ENCODE data around the gene FAM9A.

Gene FAM9A

GRCh38 chrX:8801041-8801599 lies at the start of gene FAM9A:
TSS of gene FAM9A (minus strand) at chrX:8801383. CDS start at chrX:8800171, 1,212 bp downstream.
- ChIA-PET CTCF (no interaction called here), POLR2A (no interaction called here)
- no peak for TF ChIP-seq CTCF (IDR thresholded peaks at IDR 0.05; ENCODE audit: insufficient read depth, low read length, missing control alignments)
- no peak for DNase-seq (ENCODE audit: low read depth, low spot score)
- no peak within 1 kb of the TSS for H3K4me3 ChIP-seq (ENCODE audit: low read depth, low read length)

- TF ChIP-seq CTCF (IDR thresholded peaks at IDR 0.05; ENCODE audit: insufficient read depth, low read length, missing control alignments) = no peak
- ChIA-PET CTCF (no interaction called here), POLR2A (no interaction called here)
- DNase-seq (ENCODE audit: low read depth, low spot score) = no peak
- H3K4me3 ChIP-seq (ENCODE audit: low read depth, low read length) = no peak overlapping the region
These were observed 49.3 kb upstream of the FAM9A start for GRCh38 chrX:8850478-8850877.

GRCh38 chrX:8849945-8850344 lies 48.8 kb upstream of the FAM9A start:
- ChIA-PET CTCF (interaction anchor here (0.9 kb wide), 1 partner anchor 875 kb away, joined by 3 read pairs; no protein-coding TSS in a partner anchor), POLR2A (no interaction called here)
- no peak for DNase-seq (ENCODE audit: low read depth, low spot score)
- no peak for TF ChIP-seq CTCF (IDR thresholded peaks at IDR 0.05; ENCODE audit: insufficient read depth, low read length, missing control alignments)
- H3K4me3 ChIP-seq (ENCODE audit: low read depth, low read length) = no peak overlapping the region

- POLR2A ChIA-PET = no interaction called here
- CTCF ChIA-PET = interaction anchor here (0.9 to 1.3 kb wide), 2 partner anchors 20 to 875 kb away, joined by 3 to 4 read pairs; no protein-coding TSS in a partner anchor
- DNase-seq (ENCODE audit: low read depth, low spot score) = no peak
These were observed 48.3 kb upstream of the FAM9A start for GRCh38 chrX:8849458-8849857.

GRCh38 chrX:8848911-8849310 lies 47.7 kb upstream of the FAM9A start:
- CTCF ChIA-PET = interaction anchor here (1.3 kb wide), 1 partner anchor 20 kb away, joined by 4 read pairs; no protein-coding TSS in a partner anchor
- no peak for DNase-seq (ENCODE audit: low read depth, low spot score)
- no peak for TF ChIP-seq CTCF (IDR thresholded peaks at IDR 0.05; ENCODE audit: insufficient read depth, low read length, missing control alignments)
- POLR2A ChIA-PET = no interaction called here
- no peak overlapping the region for H3K4me3 ChIP-seq (ENCODE audit: low read depth, low read length)

More at GRCh38 chrX:8849458-8849857, 48.3 kb upstream of the FAM9A start:
- TF ChIP-seq CTCF (IDR thresholded peaks at IDR 0.05; ENCODE audit: insufficient read depth, low read length, missing control alignments) = no peak
- H3K4me3 ChIP-seq (ENCODE audit: low read depth, low read length) = no peak overlapping the region

GRCh38 chrX:8848441-8848840 lies 47.3 kb upstream of the FAM9A start:
- no peak overlapping the region for H3K4me3 ChIP-seq (ENCODE audit: low read depth, low read length)
- CTCF ChIA-PET = interaction anchor here (1.3 kb wide), 1 partner anchor 21 kb away, joined by 4 read pairs; no protein-coding TSS in a partner anchor
- POLR2A ChIA-PET = no interaction called here
- TF ChIP-seq CTCF (IDR thresholded peaks at IDR 0.05; ENCODE audit: insufficient read depth, low read length, missing control alignments) = no peak
- no peak for DNase-seq (ENCODE audit: low read depth, low spot score)
